GM12878 (cell line): ENCODE results near the gene NOP14. TPM values are rescaled to one million over a fixed set of nuclear protein-coding genes. Genes with fewer than 3 reads are reported as not detected.

Experiments
- ATAC-seq: fragments of 200-7000 bp; cut with Tn5 transposase; 3 replicates; pipeline ENCODE4 v1.9.1; 2020; ENCODE audit warnings: mild to moderate bottlenecking, moderate library complexity
- BruUV-seq: library from RNA; stranded (reverse); fragments of 400-500 nt; replicated peaks from 2 replicates; lab custom pipeline; 2021; lab: Mats Ljungman, UMichigan
- CTCF ChIA-PET: fragments of 300-600 bp; sonication (Branson Sonifier 250); formaldehyde crosslinking; extraction: SDS; loops from one replicate; lab custom pipeline; 2021; ENCODE audit warnings: inconsistent platforms; lab: Yijun Ruan, JAX
- POLR2A ChIA-PET: fragments of 350-600 bp; formaldehyde crosslinking; extraction: SDS; loops from one replicate; lab custom pipeline; 2021; ENCODE audit warnings: inconsistent platforms; lab: Charles Lee
- RAD21 ChIA-PET: fragments of 300-600 bp; sonication (Branson Sonifier 250); formaldehyde crosslinking; loops from one replicate; lab custom pipeline; 2023; ENCODE audit warnings: antibody characterized with exemption; ENCODE audit not compliant: unreplicated experiment; lab: Charles Lee
- SMC1A ChIA-PET: fragments of 300-600 bp; sonication (Branson Sonifier 250); formaldehyde crosslinking; loops from one replicate; lab custom pipeline; 2023; ENCODE audit not compliant: unreplicated experiment, uncharacterized antibody; lab: Charles Lee
- DNase-seq: peaks from one replicate; pipeline ENCODE4 v3.0.0-alpha.2; 2011; ENCODE audit warnings: low read depth, low spot score
- FAIRE-seq: peaks from 3 replicates; lab custom pipeline; 2011; peaks lifted over from hg19 to GRCh38; lab: Jason Lieb, UNC
- H2AFZ ChIP-seq: 2 replicates; pipeline ENCODE4 v1.6.0; 2011; ENCODE audit warnings: low read depth, low read length, control low read depth; ENCODE audit not compliant: control insufficient read depth
- H3K27ac ChIP-seq: 2 replicates; pipeline ENCODE4 v1.5.1; 2011; ENCODE audit warnings: control low read depth; ENCODE audit not compliant: control insufficient read depth, insufficient read depth
- H3K27me3 ChIP-seq, 2 experiments: replicated peaks in 1 of 2; 2 replicates each; pipeline versions ENCODE4 v1.6.0 to v1.6.1; 2011; ENCODE audit warnings: low read length in 1 of 2; ENCODE audit not compliant: control insufficient read depth in 2 of 2, insufficient read depth in 2 of 2
- H3K36me3 ChIP-seq, 2 experiments: 2 replicates each; pipeline ENCODE4 v1.5.1; 2011; ENCODE audit warnings: low read length in 1 of 2; ENCODE audit not compliant: control insufficient read depth in 2 of 2, insufficient read depth in 2 of 2
- H3K4me1 ChIP-seq: 2 replicates; pipeline ENCODE4 v1.6.1; 2011; ENCODE audit warnings: mild to moderate bottlenecking, low read length, moderate library complexity, mixed read lengths; ENCODE audit not compliant: control insufficient read depth, insufficient read depth
- H3K4me2 ChIP-seq: 2 replicates; pipeline ENCODE4 v1.6.0; 2011; ENCODE audit warnings: control low read depth; ENCODE audit not compliant: control insufficient read depth, insufficient read depth
- H3K4me3 ChIP-seq: fragments of 200-600 bp; sonication (generic); 2 replicates; pipeline ENCODE4 v1.5.1; 2016
- H3K79me2 ChIP-seq: 2 replicates; pipeline ENCODE4 v1.6.0; 2011; ENCODE audit warnings: low read length; ENCODE audit not compliant: control insufficient read depth, insufficient read depth
- H3K9ac ChIP-seq: 2 replicates; pipeline ENCODE4 v1.8.0; 2011; ENCODE audit warnings: low read length, control low read depth, mixed read lengths; ENCODE audit not compliant: control insufficient read depth, insufficient read depth
- H3K9me3 ChIP-seq: replicated peaks from 3 replicates; pipeline ENCODE4 v1.5.1; 2011; ENCODE audit warnings: mild to moderate bottlenecking, low read length; ENCODE audit not compliant: control insufficient read depth, insufficient read depth
- H4K20me1 ChIP-seq: 2 replicates; pipeline ENCODE4 v1.6.0; 2011; ENCODE audit not compliant: control insufficient read depth, insufficient read depth
- BRCA1 ChIP-seq: IDR thresholded peaks from 2 replicates; pipeline ENCODE4 v1.6.1; 2011; ENCODE audit warnings: low read depth, low read length, improper control_type of control experiment
- CHD2 ChIP-seq: IDR thresholded peaks from 2 replicates; pipeline ENCODE4 v1.6.1; 2011; ENCODE audit warnings: low read depth, low read length, improper control_type of control experiment, borderline replicate concordance
- CREM ChIP-seq: IDR thresholded peaks from 2 replicates; pipeline ENCODE4 v1.6.1; 2014; ENCODE audit warnings: antibody characterized with exemption, low read depth
- FOS ChIP-seq: IDR thresholded peaks from 3 replicates; pipeline ENCODE4 v1.6.1; 2011; ENCODE audit warnings: borderline replicate concordance; ENCODE audit not compliant: insufficient read length; ENCODE audit errors: extremely low read depth
- GABPA ChIP-seq: IDR thresholded peaks from 2 replicates; pipeline ENCODE4 v1.6.1; 2014; ENCODE audit warnings: antibody characterized with exemption, low read depth, mild to moderate bottlenecking, inconsistent platforms
- KLF5 ChIP-seq: fragments of 450-650 bp; IDR thresholded peaks from 2 replicates; pipeline ENCODE4 v1.6.1; 2014; ENCODE audit warnings: mild to moderate bottlenecking; ENCODE audit not compliant: partially characterized antibody
- NBN ChIP-seq: fragments of 450-650 bp; IDR thresholded peaks from 2 replicates; pipeline ENCODE4 v1.6.1; 2016
- NFYB ChIP-seq: IDR thresholded peaks from 2 replicates; pipeline ENCODE4 v1.6.1; 2011; ENCODE audit warnings: low read depth, mild to moderate bottlenecking, low read length, improper control_type of control experiment, moderate library complexity; ENCODE audit not compliant: insufficient read depth
- RB1 ChIP-seq: fragments of 450-650 bp; formaldehyde crosslinking; IDR thresholded peaks from 2 replicates; pipeline ENCODE4 v1.6.1; 2017; ENCODE audit warnings: mild to moderate bottlenecking, borderline replicate concordance
- SPI1 ChIP-seq: IDR thresholded peaks from 2 replicates; pipeline ENCODE4 v1.6.1; 2011; ENCODE audit warnings: low read depth, mild to moderate bottlenecking, low read length, moderate library complexity, borderline replicate concordance; ENCODE audit not compliant: insufficient read depth
- SUPT20H ChIP-seq: IDR thresholded peaks from 2 replicates; pipeline ENCODE4 v1.6.1; 2011; ENCODE audit warnings: low read depth, mild to moderate bottlenecking, low read length, moderate library complexity, borderline replicate concordance; ENCODE audit not compliant: control insufficient read depth
- SUZ12 ChIP-seq: fragments of 200-600 bp; sonication (generic); IDR thresholded peaks from one replicate; pipeline ENCODE4 v1.6.1; 2018; ENCODE audit warnings: antibody characterized with exemption, mild to moderate bottlenecking; ENCODE audit not compliant: unreplicated experiment
- ZNF207 ChIP-seq: fragments of 450-650 bp; IDR thresholded peaks from 2 replicates; pipeline ENCODE4 v1.6.1; 2014; ENCODE audit warnings: antibody characterized with exemption, mild to moderate bottlenecking, borderline replicate concordance
- WGBS: methylation state at CpG from one replicate; pipeline ENCODE4 v1.1.6; 2016; ENCODE audit warnings: low lambda C conversion rate; ENCODE audit not compliant: insufficient replicate concordance, insufficient coverage; ENCODE audit errors: missing lambda C conversion rate; 5-methylcytosine and 5-hydroxymethylcytosine counted together
- in situ Hi-C: fragments of 300-500 bp; cut with MboI; formaldehyde crosslinking; loops from 9 replicates; pipeline ENCODE4 v1.14.3; 2018; ENCODE audit warnings: mixed read lengths
- intact Hi-C: fragments of 100-400 bp; cut with micrococcal nuclease; formaldehyde crosslinking; loops from one replicate; pipeline ENCODE4 v1.14.2; 2022; ENCODE audit not compliant: unreplicated experiment
- polyA plus RNA-seq, 11 experiments: library from polyadenylated mRNA; depleted of rRNA in 4 of 11; unstranded in 6 of 11; stranded (reverse) in 5 of 11; fragments of >200 nt; fragmentation: Nextera tagmentation in 4 of 11; fragmentation: Illumina TruSeq in 1 of 11; extraction: Ambion mirVana in 4 of 11; extraction: Trizol in 1 of 11; gene quantifications; 1 replicate in 1 of 11; 2 replicates in 10 of 11; pipeline versions ENCODE4 v1.2.1 to v1.2.3, GENCODE V29; 2011 to 2016; ENCODE audit warnings: inconsistent platforms in 2 of 11, missing spikeins in 2 of 11, low read depth in 1 of 11
- total RNA-seq, 4 experiments: library from RNA; depleted of rRNA in 3 of 4; stranded (reverse); fragments of >200 nt in 3 of 4; fragmentation: Illumina TruSeq in 1 of 4; extraction: Trizol in 1 of 4; gene quantifications; 2 replicates each; pipeline versions ENCODE4 v1.2.1 to v1.2.3, GENCODE V29; 2013 to 2021
- TF ChIP-seq, protein P1 (sequence below): fragments of 450-650 bp; IDR thresholded peaks from 2 replicates; pipeline ENCODE4 v1.6.1; 2017; ENCODE audit warnings: antibody characterized with exemption, mild to moderate bottlenecking, moderate library complexity
- TF ChIP-seq, protein P2 (sequence below): fragments of 450-650 bp; formaldehyde crosslinking; IDR thresholded peaks from 2 replicates; pipeline ENCODE4 v1.5.0; 2022; ENCODE audit warnings: mild to moderate bottlenecking, missing genetic modification characterization

NOP14 gene
- total and polyA plus RNA-seq, 10 of the 15 experiments (the other 5 are each of a cell fraction or from before 2014, with no cell fraction given), result 13.8 to 80.6 (median 49.7) TPM

DNA sequence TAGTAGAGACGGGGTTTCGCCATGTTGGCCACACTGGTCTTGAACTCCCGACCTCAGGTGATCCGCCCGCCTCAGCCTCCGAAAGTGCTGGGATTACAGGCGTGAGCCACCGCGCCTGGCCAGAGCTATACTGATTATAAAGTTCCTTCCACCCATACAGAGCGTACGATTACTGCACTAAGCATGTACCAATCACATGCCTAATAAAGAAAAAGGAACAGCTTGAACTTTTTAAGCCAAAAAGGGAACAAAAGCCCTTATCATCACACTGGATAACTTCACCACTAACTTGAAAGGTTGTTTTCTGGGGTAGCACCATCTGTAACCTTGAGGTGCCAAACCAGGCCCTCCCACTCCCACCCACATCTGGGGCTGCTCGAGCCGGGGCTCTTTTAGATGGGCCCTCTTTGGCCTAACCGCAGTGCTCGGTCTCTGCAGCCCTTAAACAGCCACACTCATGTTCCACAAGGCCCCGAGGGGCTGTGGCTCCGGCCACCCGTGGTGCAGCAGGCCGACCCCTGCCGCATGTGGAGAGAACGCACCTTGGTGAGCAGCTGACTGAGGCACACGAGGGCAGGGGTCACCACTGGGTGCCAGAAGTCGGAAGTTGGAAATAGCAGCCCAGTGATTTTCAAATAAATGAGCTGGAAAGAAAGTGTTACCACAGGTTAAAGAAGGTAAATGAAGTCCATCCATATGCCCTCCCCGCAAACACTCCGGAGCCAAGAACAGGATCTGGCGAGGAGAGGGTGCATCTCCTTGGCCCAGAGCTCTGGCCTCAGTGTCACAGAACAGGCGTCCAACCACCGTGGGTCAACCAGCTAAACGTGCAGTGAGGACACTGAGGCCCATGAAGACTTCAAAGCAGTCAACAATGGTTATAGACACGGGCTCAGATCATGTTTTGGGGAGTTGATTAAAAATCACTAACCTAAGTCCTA, 18.4 kb downstream of the NOP14 start:
- DNase-seq (no peak), ATAC-seq (no peak), FAIRE-seq (no peak)
- RAD21 ChIA-PET, result interaction anchor here (0.7 kb wide), 1 partner anchor 9 kb away, joined by 4 read pairs; no protein-coding TSS in a partner anchor
- WGBS, result 82% methylated on average over 30 of the region's 30 CpGs
- H3K4me1 ChIP-seq, result no peaks in the 10 kb centered on the region
- intact Hi-C loops (no loop called here), in situ Hi-C loops (loop anchor here (25.0 kb wide), 1 partner anchor 183 kb away; the partner anchor contains the start of gene TNIP2)
- no peak overlapping the region for H3K4me2 ChIP-seq
- TF ChIP-seq BRCA1, result no peak
- TF ChIP-seq NBN, result no peak
- no peak for TF ChIP-seq GABPA
- no peak for TF ChIP-seq ZNF207
- TF ChIP-seq, protein P1, sequence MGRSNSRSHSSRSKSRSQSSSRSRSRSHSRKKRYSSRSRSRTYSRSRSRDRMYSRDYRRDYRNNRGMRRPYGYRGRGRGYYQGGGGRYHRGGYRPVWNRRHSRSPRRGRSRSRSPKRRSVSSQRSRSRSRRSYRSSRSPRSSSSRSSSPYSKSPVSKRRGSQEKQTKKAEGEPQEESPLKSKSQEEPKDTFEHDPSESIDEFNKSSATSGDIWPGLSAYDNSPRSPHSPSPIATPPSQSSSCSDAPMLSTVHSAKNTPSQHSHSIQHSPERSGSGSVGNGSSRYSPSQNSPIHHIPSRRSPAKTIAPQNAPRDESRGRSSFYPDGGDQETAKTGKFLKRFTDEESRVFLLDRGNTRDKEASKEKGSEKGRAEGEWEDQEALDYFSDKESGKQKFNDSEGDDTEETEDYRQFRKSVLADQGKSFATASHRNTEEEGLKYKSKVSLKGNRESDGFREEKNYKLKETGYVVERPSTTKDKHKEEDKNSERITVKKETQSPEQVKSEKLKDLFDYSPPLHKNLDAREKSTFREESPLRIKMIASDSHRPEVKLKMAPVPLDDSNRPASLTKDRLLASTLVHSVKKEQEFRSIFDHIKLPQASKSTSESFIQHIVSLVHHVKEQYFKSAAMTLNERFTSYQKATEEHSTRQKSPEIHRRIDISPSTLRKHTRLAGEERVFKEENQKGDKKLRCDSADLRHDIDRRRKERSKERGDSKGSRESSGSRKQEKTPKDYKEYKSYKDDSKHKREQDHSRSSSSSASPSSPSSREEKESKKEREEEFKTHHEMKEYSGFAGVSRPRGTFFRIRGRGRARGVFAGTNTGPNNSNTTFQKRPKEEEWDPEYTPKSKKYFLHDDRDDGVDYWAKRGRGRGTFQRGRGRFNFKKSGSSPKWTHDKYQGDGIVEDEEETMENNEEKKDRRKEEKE, result no peak
- TF ChIP-seq SUZ12, result no peak
- no peak for TF ChIP-seq RB1
- no peak for TF ChIP-seq NFYB
- TF ChIP-seq CREM, result no peak
- TF ChIP-seq, protein P2, sequence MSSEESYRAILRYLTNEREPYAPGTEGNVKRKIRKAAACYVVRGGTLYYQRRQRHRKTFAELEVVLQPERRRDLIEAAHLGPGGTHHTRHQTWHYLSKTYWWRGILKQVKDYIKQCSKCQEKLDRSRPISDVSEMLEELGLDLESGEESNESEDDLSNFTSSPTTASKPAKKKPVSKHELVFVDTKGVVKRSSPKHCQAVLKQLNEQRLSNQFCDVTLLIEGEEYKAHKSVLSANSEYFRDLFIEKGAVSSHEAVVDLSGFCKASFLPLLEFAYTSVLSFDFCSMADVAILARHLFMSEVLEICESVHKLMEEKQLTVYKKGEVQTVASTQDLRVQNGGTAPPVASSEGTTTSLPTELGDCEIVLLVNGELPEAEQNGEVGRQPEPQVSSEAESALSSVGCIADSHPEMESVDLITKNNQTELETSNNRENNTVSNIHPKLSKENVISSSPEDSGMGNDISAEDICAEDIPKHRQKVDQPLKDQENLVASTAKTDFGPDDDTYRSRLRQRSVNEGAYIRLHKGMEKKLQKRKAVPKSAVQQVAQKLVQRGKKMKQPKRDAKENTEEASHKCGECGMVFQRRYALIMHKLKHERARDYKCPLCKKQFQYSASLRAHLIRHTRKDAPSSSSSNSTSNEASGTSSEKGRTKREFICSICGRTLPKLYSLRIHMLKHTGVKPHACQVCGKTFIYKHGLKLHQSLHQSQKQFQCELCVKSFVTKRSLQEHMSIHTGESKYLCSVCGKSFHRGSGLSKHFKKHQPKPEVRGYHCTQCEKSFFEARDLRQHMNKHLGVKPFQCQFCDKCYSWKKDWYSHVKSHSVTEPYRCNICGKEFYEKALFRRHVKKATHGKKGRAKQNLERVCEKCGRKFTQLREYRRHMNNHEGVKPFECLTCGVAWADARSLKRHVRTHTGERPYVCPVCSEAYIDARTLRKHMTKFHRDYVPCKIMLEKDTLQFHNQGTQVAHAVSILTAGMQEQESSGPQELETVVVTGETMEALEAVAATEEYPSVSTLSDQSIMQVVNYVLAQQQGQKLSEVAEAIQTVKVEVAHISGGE (CRISPR knock-in tag), result no peak
- TF ChIP-seq SPI1, result no peak
- TF ChIP-seq FOS, result no peak
- no peak for TF ChIP-seq KLF5
- no peak for TF ChIP-seq CHD2
- no peak for TF ChIP-seq SUPT20H
- no peaks in the 10 kb centered on the region for H3K27me3 ChIP-seq
- no peak overlapping the region for H3K9ac ChIP-seq
- peaks cover 58 to 69% of the 10 kb centered on the region in 2 experiments for H3K36me3 ChIP-seq
- H3K4me3 ChIP-seq, result no peak overlapping the region
- SMC1A ChIA-PET, result interaction anchor here (1.9 kb wide), 1 partner anchor 9 kb away, joined by 6 read pairs; no protein-coding TSS in a partner anchor
- H3K27ac ChIP-seq, result no peak overlapping the region
- H3K79me2 ChIP-seq, result peaks cover 1% of the 10 kb centered on the region
- CTCF ChIA-PET, result interaction anchor here (0.6 to 2.1 kb wide), 3 partner anchors 9 to 250 kb away, joined by 3 to 10 read pairs (median 3); no protein-coding TSS in a partner anchor
- H2AFZ ChIP-seq, result no peak overlapping the region
- BruUV-seq, result TSS peak; percentile 29
- no peaks in the 10 kb centered on the region; the same call in 1 of the 2 replicates for H4K20me1 ChIP-seq
- no peaks in the 10 kb centered on the region for H3K9me3 ChIP-seq
- POLR2A ChIA-PET, result no interaction called here
